ENCODE data around the gene PCLAF. TPM values are rescaled to one million over a fixed set of nuclear protein-coding genes. Genes with fewer than 3 reads are reported as not detected.

Gene PCLAF
- total RNA-seq, 4 donors from 2014 or later = 0.88 to 4.6 TPM; not detected in 2

DNA sequence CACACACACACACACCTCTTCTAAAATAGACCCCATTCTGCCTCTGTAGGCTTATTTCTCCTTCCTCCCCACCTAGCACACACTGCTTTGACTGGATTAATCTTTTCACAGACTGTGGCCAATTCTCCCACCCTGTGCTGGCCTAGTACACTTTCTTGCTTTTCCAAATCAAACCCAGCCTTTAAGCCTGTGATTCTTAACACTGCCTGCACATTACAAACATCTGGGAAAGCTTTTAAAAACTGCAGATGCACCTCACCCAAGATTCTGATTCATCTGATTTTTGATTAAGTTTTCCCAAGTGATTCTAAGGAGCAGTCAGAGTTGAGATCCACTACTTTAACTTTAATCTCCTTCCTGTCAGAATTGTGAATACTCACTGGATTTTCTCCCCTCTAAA, 38.0 kb downstream of the PCLAF start:
- TF ChIP-seq, protein P1, sequence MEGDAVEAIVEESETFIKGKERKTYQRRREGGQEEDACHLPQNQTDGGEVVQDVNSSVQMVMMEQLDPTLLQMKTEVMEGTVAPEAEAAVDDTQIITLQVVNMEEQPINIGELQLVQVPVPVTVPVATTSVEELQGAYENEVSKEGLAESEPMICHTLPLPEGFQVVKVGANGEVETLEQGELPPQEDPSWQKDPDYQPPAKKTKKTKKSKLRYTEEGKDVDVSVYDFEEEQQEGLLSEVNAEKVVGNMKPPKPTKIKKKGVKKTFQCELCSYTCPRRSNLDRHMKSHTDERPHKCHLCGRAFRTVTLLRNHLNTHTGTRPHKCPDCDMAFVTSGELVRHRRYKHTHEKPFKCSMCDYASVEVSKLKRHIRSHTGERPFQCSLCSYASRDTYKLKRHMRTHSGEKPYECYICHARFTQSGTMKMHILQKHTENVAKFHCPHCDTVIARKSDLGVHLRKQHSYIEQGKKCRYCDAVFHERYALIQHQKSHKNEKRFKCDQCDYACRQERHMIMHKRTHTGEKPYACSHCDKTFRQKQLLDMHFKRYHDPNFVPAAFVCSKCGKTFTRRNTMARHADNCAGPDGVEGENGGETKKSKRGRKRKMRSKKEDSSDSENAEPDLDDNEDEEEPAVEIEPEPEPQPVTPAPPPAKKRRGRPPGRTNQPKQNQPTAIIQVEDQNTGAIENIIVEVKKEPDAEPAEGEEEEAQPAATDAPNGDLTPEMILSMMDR (IDR thresholded peaks at IDR 0.05; ENCODE audit: low read depth) = no peak

DNA sequence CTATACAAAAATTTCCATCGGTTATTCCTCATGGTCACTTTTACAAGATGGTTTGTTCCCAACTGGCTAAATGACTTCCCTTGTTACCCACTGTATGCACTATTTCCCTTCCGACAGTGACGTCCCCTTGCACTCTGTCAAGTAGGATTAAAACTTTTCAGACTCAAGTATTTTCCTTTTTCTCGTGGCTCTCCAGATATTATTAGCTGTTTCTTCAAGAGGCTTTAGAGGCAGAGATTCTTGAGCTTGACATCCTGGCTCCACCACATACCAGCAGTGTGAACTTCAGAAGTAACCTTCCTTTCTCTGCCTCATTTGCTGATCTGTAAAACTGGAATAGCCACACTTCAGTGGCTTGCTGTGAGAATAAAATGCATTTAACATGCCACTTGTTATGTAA, 39.3 kb downstream of the PCLAF start:
- TF ChIP-seq, protein P1 (IDR thresholded peaks at IDR 0.05; ENCODE audit: low read depth) = no peak

DNA sequence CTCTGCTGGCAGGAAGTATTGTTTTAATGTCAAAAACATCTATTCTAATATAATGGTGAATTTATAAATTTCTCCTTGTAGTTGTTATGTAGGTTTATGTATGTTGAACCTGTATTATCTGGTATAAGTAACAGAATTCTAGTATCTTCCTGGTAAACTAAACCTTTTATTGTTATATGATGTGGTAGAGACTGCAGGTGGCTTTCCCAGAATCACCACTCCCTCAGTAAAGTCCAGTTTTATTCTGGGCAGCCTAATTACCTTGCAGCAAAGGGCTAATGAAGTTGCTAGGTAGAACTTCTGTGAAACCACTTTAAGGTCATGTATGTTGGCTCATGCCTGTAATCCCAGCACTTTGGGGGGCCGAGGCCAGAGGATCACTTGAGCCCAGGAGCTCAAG, 40.9 kb downstream of the PCLAF start:
- TF ChIP-seq, protein P1 (IDR thresholded peaks at IDR 0.05; ENCODE audit: low read depth) = no peak

DNA sequence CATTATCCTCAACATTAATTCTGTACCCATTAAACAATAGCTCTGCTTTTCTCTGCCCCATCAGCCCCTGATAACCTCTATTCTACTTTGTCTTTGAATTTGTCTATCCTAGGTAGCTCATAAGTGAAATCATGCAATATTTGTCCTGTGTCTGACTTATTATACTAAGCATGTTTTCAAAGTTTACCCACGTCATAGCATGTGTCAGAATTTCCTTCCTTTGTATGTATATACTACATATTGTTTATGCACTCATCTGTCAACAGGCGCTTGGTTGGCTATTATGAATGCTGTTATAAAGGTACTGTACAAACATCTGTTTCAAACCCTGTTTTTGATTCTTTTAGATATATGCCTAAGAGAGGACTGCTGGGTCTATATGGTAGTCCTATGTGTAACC, 43.5 kb downstream of the PCLAF start:
- TF ChIP-seq, protein P1 (IDR thresholded peaks at IDR 0.05; ENCODE audit: low read depth) = no peak

DNA sequence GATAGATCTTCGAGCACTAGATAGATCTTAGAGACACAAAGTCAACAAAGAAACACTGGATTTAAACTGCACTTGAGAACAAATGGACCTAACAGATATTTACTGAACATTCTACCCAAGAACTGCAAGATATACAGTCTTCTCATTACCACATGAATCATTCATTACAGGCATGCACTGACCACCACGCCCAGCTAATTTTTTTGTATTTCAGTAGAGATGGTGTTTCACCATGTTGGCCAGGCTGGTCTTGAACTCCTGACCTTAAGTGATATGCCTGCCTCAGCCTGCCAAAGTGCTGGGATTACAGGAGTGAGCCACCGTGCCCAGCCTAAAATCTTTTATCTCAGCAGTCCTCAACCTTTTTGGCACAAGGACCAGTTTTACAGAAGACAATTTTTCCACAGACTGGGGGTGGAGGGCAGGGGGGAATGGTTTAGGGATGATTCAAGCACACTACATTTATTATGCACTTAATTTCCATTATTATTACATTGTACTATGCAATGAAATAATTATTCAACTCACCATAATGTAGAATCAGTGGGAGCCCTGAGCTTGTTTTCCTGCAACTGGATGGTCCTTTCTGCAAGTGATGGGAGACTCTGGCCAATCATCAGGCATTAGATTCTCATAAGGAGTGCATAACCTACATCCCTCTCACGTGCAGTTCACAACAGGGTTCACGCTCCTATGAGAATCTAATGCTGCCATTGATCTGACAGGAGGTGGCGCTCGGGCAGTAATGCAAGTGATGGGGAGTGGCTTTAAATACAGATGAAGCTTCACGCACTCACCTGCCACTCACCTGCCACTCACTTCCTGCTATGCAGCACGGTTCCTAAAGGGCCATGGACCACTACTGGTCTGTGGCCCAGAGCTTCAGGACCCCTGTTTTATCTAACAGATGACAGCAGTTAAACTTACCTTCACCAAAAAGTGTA, 47.0 kb downstream of the PCLAF start:
- TF ChIP-seq, protein P1 (IDR thresholded peaks at IDR 0.05; ENCODE audit: low read depth) = no peak

DNA sequence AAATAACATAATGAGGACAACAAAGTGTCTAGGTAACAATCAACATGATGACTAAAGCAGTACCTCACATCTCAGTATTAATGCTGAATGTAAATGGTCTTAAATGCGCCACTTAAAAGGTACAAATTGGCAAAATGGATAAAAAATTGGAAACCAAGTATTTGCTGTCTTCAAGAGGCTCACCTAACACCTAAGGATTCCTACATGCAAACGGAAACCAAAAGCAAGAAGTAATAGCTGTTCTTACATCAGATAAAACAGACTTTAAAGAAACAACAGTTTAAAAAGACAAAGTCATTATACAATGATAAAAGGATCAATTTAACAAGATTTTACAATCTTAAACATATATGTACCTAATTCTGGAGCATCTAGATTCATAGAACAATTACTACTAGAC, 47.7 kb downstream of the PCLAF start:
- TF ChIP-seq, protein P1 (IDR thresholded peaks at IDR 0.05; ENCODE audit: low read depth) = no peak

DNA sequence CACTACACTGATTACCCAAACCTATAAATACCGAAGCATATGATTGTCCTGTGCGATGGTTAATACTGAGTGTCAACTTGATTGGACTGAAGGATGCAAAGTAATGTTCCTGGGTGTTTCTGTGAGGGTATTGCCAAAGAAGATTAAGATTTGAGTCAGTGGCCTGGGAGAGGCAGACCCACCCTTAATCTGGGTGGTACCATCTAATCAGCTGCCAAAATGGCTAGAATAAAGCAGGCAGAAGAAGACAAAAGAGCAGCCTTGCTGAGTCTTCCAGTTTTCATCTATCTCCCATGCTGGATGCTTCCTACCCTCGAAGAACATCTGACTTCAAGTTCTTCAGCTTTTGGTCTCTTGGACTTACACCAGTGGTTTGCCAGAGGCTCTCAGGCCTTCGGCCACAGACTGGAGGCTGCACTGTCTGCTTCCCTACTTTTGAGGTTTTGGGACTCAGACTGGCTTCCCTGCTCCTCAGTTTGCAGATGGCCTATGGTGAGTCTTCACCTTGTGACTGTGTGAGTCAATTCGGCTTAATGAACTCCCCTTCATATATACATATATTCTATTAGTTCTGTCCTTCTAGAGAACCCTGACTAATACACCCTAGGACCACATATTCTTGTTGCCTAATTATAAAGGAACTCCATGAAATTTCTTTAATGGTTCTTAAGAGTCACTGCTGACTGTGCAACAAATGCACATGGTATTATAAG, 56.9 kb downstream of the PCLAF start:
- TF ChIP-seq, protein P1 (IDR thresholded peaks at IDR 0.05; ENCODE audit: low read depth) = no peak

All from subcutaneous adipose tissue (tissue), 4 donors.